Femur (tissue), 1 donor: ENCODE results near the gene GATB.
A peak's percentile ranks its signal among the peaks of the same experiment; 100 is the strongest.

Source experiments
- DNase-seq: peaks from one replicate; pipeline ENCODE4 v3.0.0-alpha.2; 2017

GATB gene

GRCh38 chr4:151671541-151672059 is 89.2 kb downstream of the GATB start:
- no peak for DNase-seq

- DNase-seq = no peak
Measured at GRCh38 chr4:151670843-151671242, 90.0 kb downstream of the GATB start.

- no peak for DNase-seq
Measured at GRCh38 chr4:151669990-151670389, 90.8 kb downstream of the GATB start.

GRCh38 chr4:151668689-151669402 is 92.0 kb downstream of the GATB start:
- no peak for DNase-seq

GRCh38 chr4:151667666-151668065 is 93.1 kb downstream of the GATB start:
- no peak for DNase-seq

GRCh38 chr4:151667048-151667447 is 93.8 kb downstream of the GATB start:
- DNase-seq = peak; percentile 39

- no peak for DNase-seq
Measured at GRCh38 chr4:151666501-151666900, 94.3 kb downstream of the GATB start.

GRCh38 chr4:151665785-151666127 is 95.1 kb downstream of the GATB start:
- DNase-seq = no peak

- no peak for DNase-seq
Measured at GRCh38 chr4:151665022-151665784, 95.6 kb downstream of the GATB start.

GRCh38 chr4:151664289-151664688 is 96.5 kb downstream of the GATB start:
- no peak for DNase-seq

GRCh38 chr4:151663109-151663508 is 97.7 kb downstream of the GATB start:
- DNase-seq = no peak

- DNase-seq = no peak
Measured at GRCh38 chr4:151661873-151662272, 98.9 kb downstream of the GATB start.

- DNase-seq = no peak
Measured at GRCh38 chr4:151660676-151661075, 100.1 kb downstream of the GATB start.

- peak; percentile 86 for DNase-seq
Measured at GRCh38 chr4:151659601-151660364, 101.0 kb downstream of the GATB start.

- DNase-seq = no peak
Measured at GRCh38 chr4:151658959-151659600, 101.7 kb downstream of the GATB start.

- no peak for DNase-seq
Measured at GRCh38 chr4:151657896-151658295, 102.9 kb downstream of the GATB start.

- no peak for DNase-seq
Measured at GRCh38 chr4:151656058-151656457, 104.7 kb downstream of the GATB start.

- DNase-seq = no peak
Measured at GRCh38 chr4:151653548-151653918, 107.3 kb downstream of the GATB start.

- DNase-seq = no peak
Measured at GRCh38 chr4:151652841-151653547, 107.8 kb downstream of the GATB start.

- DNase-seq = no peak
Measured at GRCh38 chr4:151651496-151651895, 109.3 kb downstream of the GATB start.

GRCh38 chr4:151649479-151649878 is 111.3 kb downstream of the GATB start:
- no peak for DNase-seq

GRCh38 chr4:151646322-151646721 is 114.5 kb downstream of the GATB start:
- DNase-seq = no peak
